Fibroblast of peridontal ligament (primary cell): ENCODE measurements around the gene KCNG3.

Experiments
- DNase-seq: peaks from one replicate; pipeline ENCODE4 v3.0.0-alpha.2; 2010; ENCODE audit errors: extremely low read depth

Gene KCNG3, protein sequence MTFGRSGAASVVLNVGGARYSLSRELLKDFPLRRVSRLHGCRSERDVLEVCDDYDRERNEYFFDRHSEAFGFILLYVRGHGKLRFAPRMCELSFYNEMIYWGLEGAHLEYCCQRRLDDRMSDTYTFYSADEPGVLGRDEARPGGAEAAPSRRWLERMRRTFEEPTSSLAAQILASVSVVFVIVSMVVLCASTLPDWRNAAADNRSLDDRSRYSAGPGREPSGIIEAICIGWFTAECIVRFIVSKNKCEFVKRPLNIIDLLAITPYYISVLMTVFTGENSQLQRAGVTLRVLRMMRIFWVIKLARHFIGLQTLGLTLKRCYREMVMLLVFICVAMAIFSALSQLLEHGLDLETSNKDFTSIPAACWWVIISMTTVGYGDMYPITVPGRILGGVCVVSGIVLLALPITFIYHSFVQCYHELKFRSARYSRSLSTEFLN

GRCh38 chr2:42493468-42494354 lies at the start of gene KCNG3:
Gene KCNG3 (minus strand): TSS chr2:42493982. CDS start chr2:42493501, 481 bp downstream.
- DNase-seq = no peak

GRCh38 chr2:42542871-42543270 lies 49.1 kb upstream of the KCNG3 start:
- DNase-seq = no peak

DNA sequence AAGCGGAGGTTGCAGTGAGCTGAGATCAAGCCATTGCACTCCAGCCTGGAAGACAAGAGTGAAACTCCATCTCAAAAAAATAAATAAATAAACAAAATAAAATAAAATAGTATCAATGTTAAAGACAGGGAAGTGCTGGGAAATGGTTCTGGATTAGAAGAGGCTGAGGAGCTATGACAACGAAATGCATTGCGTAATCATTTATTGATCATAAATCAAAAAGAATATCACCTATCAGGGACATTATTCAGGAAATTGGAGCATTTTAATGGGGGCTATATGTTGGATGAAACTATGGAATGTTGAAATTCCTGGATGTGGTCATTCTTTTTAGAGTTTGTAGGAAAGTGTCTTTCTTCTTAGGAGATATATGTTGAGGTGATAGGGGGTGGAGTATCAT lies 43.7 kb upstream of the KCNG3 start:
- DNase-seq = no peak

- no peak for DNase-seq
Observed at GRCh38 chr2:42532397-42532796, 38.6 kb upstream of the KCNG3 start.

DNA sequence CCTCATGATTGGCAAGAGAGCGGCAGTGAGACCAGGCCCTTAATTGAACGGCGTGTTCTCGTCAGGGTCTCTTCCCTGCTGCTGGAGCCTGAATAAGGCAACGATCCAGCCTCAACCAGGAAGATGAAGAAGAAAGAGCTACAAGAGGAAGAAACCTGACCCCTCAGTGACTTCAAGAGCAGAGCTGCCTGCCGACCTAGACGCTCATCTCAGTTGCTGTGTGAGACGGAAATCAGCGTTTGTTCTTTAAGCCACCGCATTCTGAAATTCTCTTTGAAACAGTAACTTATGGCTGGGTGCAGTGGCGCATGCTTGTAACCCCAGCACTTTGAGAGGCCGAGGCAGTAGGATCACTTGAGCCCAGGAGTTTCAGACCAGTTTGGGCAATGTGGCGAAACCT lies 29.6 kb upstream of the KCNG3 start:
- no peak for DNase-seq

DNA sequence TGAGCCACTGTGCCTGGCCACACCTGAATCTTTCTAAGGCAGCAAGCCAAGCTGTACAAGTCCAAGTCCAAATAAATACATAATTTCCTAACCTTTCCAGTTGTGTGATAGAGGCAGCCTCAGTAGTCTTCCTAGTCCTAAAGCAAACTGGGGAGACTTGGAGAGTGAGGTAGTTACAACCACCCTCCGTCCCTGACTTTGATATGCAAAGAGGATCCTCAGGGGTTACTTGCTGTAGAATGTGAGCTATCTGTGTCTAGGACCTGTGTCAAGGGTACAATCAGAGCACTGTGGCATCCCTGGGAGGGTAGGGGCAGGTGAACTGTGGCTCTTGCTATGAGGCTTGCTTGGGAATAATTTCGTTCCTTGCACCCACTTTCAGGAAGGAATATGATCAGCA lies 28.3 kb upstream of the KCNG3 start:
- no peak for DNase-seq

- no peak for DNase-seq
Observed at GRCh38 chr2:42519624-42520023, 25.8 kb upstream of the KCNG3 start.

GRCh38 chr2:42516418-42516901 lies 22.7 kb upstream of the KCNG3 start:
- DNase-seq = no peak

- peak; percentile 65 for DNase-seq
Observed at GRCh38 chr2:42513252-42513918, 19.6 kb upstream of the KCNG3 start.

GRCh38 chr2:42510608-42511243 lies 16.9 kb upstream of the KCNG3 start:
- DNase-seq = no peak

DNA sequence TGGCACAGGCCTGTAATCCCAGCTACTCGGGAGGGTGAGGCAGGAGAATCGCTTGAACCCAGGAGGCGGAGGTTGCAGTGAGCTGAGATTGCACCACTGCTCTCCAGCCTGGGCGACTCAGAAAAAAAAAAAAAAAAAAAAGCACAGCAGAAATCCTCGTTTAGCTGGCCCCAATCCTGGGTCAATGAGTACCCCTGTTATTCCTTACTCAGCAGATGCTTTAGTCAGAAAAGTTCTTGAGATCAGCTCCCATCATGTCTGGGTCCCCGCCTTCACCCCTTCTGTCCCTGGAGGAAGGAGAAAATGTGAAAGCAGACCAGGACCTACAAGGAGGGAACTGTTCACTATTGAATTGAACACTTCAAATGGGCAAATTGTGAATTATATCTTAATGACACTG lies 16.4 kb upstream of the KCNG3 start:
- DNase-seq = no peak

DNA sequence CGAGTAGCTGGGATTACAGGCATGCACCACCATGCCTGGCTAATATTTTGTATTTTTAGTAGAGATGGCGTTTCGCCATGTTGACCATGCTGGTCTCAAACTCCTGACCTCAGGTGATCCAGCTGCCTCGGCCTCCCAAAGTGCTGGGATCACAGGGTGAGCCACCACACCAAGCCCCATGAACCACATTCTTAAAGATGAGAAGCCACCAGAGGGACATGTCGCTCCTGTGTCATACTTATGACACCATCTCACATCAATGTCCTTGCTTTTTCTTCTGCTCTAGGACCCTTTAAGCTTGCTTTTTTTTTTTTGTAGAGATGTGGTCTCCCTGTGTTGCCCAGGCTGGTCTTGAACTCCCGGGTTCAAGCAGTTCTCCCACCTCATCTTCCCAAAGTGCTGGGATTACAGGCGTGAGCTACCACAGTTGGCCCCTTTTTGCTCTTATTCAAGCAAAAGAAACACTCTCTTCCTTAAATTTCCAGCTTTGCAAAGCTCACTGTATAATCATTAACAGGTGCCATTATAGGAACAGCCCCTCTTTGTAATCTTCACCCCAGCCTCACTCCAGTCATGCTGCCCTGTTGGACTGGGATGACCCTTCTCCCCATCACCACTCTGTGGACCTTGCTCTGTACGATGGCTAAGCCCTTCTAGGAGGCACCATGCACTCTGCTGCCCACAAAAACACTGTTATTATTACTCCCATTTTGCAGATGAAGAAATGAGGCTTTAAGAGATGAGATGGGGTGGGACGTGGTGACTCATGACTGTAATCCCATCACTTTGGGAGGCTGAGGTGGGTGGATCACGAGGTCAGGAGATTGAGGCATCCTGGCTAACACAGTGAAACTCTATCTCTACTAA lies 10.8 kb upstream of the KCNG3 start:
- DNase-seq = no peak

DNA sequence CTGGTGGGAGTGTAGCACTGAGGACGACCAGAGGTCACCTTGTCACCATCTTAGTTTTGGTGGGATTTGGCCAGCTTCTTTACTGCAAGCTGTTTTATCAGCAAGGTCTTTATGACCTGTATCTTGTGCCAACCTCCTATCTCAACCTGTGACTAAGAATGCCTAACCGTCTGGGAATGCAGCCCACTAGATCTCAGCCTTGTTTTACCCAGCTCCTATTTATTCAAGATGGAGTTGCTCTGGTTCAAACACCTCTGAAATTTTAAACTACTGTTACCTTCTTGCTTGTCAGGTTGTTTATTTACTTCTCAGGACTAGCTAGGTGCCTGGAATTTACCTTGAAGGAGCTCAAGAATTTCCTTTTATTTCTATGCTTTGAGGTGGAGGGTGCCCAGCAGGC lies 9.5 kb upstream of the KCNG3 start:
- no peak for DNase-seq

GRCh38 chr2:42498497-42498896 lies 4.7 kb upstream of the KCNG3 start:
- no peak for DNase-seq

GRCh38 chr2:42495611-42496010 lies 1.8 kb upstream of the KCNG3 start:
- DNase-seq = no peak

GRCh38 chr2:42495234-42495581 lies 1.4 kb upstream of the KCNG3 start:
- DNase-seq = no peak

- peak; percentile 80 for DNase-seq
Observed at GRCh38 chr2:42494355-42495233, 812 bp upstream of the KCNG3 start.

- DNase-seq = no peak
Observed at GRCh38 chr2:42492691-42493467, 903 bp downstream of the KCNG3 start.

DNA sequence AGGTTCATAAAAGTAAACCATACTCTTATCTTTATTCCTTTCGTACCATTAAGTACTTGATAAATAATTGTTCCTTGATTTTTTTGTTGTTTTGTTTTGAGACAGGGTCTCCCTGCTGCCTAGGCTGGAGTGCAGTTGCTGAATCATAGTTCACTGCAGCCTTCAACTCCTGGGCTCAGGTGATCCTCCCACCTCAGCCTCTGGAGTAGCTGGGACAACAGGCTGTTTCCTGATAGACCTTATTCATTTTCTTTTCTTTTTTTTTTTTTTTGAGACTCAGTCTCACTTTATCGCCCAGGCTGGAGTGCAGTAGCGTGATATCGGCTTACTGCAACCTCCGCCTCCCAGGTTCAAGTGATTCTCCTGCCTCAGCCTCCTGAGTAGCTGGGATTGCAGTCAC lies 5.5 kb downstream of the KCNG3 start:
- DNase-seq = no peak
